GM12878 (cell line): ENCODE results near the gene BPI. TPM values are rescaled to one million over a fixed set of nuclear protein-coding genes. Genes with fewer than 3 reads are reported as not detected.

ENCODE experiments used
- ATAC-seq: fragments of 200-7000 bp; cut with Tn5 transposase; 3 replicates; pipeline ENCODE4 v1.9.1; 2020; ENCODE audit warnings: mild to moderate bottlenecking, moderate library complexity
- BruUV-seq: library from RNA; stranded (reverse); fragments of 400-500 nt; replicated peaks from 2 replicates; lab custom pipeline; 2021; lab: Mats Ljungman, UMichigan
- CTCF ChIA-PET: fragments of 300-600 bp; sonication (Branson Sonifier 250); formaldehyde crosslinking; extraction: SDS; loops from one replicate; lab custom pipeline; 2021; ENCODE audit warnings: inconsistent platforms; lab: Yijun Ruan, JAX
- POLR2A ChIA-PET: fragments of 350-600 bp; formaldehyde crosslinking; extraction: SDS; loops from one replicate; lab custom pipeline; 2021; ENCODE audit warnings: inconsistent platforms; lab: Charles Lee
- RAD21 ChIA-PET: fragments of 300-600 bp; sonication (Branson Sonifier 250); formaldehyde crosslinking; loops from one replicate; lab custom pipeline; 2023; ENCODE audit warnings: antibody characterized with exemption; ENCODE audit not compliant: unreplicated experiment; lab: Charles Lee
- SMC1A ChIA-PET: fragments of 300-600 bp; sonication (Branson Sonifier 250); formaldehyde crosslinking; loops from one replicate; lab custom pipeline; 2023; ENCODE audit not compliant: unreplicated experiment, uncharacterized antibody; lab: Charles Lee
- DNase-seq: peaks from one replicate; pipeline ENCODE4 v3.0.0-alpha.2; 2011; ENCODE audit warnings: low read depth, low spot score
- FAIRE-seq: peaks from 3 replicates; lab custom pipeline; 2011; peaks lifted over from hg19 to GRCh38; lab: Jason Lieb, UNC
- H2AFZ ChIP-seq: 2 replicates; pipeline ENCODE4 v1.6.0; 2011; ENCODE audit warnings: low read depth, low read length, control low read depth; ENCODE audit not compliant: control insufficient read depth
- H3K27ac ChIP-seq: 2 replicates; pipeline ENCODE4 v1.5.1; 2011; ENCODE audit warnings: control low read depth; ENCODE audit not compliant: control insufficient read depth, insufficient read depth
- H3K27me3 ChIP-seq, 2 experiments: replicated peaks in 1 of 2; 2 replicates each; pipeline versions ENCODE4 v1.6.0 to v1.6.1; 2011; ENCODE audit warnings: low read length in 1 of 2; ENCODE audit not compliant: control insufficient read depth in 2 of 2, insufficient read depth in 2 of 2
- H3K36me3 ChIP-seq, 2 experiments: 2 replicates each; pipeline ENCODE4 v1.5.1; 2011; ENCODE audit warnings: low read length in 1 of 2; ENCODE audit not compliant: control insufficient read depth in 2 of 2, insufficient read depth in 2 of 2
- H3K4me1 ChIP-seq: 2 replicates; pipeline ENCODE4 v1.6.1; 2011; ENCODE audit warnings: mild to moderate bottlenecking, low read length, moderate library complexity, mixed read lengths; ENCODE audit not compliant: control insufficient read depth, insufficient read depth
- H3K4me2 ChIP-seq: 2 replicates; pipeline ENCODE4 v1.6.0; 2011; ENCODE audit warnings: control low read depth; ENCODE audit not compliant: control insufficient read depth, insufficient read depth
- H3K4me3 ChIP-seq: fragments of 200-600 bp; sonication (generic); 2 replicates; pipeline ENCODE4 v1.5.1; 2016
- H3K79me2 ChIP-seq: 2 replicates; pipeline ENCODE4 v1.6.0; 2011; ENCODE audit warnings: low read length; ENCODE audit not compliant: control insufficient read depth, insufficient read depth
- H3K9ac ChIP-seq: 2 replicates; pipeline ENCODE4 v1.8.0; 2011; ENCODE audit warnings: low read length, control low read depth, mixed read lengths; ENCODE audit not compliant: control insufficient read depth, insufficient read depth
- H3K9me3 ChIP-seq: replicated peaks from 3 replicates; pipeline ENCODE4 v1.5.1; 2011; ENCODE audit warnings: mild to moderate bottlenecking, low read length; ENCODE audit not compliant: control insufficient read depth, insufficient read depth
- H4K20me1 ChIP-seq: 2 replicates; pipeline ENCODE4 v1.6.0; 2011; ENCODE audit not compliant: control insufficient read depth, insufficient read depth
- CBX3 ChIP-seq: fragments of 200-600 bp; sonication (generic); IDR thresholded peaks from 2 replicates; pipeline ENCODE4 v1.6.1; 2016; ENCODE audit warnings: low read depth, borderline replicate concordance
- CEBPB ChIP-seq, 2 experiments: fragments of 150-350 bp in 1 of 2; IDR thresholded peaks; 2 replicates each; pipeline ENCODE4 v1.6.1; 2012 to 2014; ENCODE audit warnings: low read depth in 2 of 2, low read length in 2 of 2, borderline replicate concordance in 1 of 2, inconsistent platforms in 1 of 2
- GATAD2B ChIP-seq: fragments of 450-650 bp; conservative IDR thresholded peaks from 2 replicates; pipeline ENCODE4 v1.6.1; 2017; ENCODE audit warnings: low read depth, mild to moderate bottlenecking, moderate library complexity
- JUND ChIP-seq: IDR thresholded peaks from 2 replicates; pipeline ENCODE4 v1.6.1; 2012; ENCODE audit warnings: low read depth, mild to moderate bottlenecking, low read length, improper control_type of control experiment, moderate library complexity
- KLF5 ChIP-seq: fragments of 450-650 bp; IDR thresholded peaks from 2 replicates; pipeline ENCODE4 v1.6.1; 2014; ENCODE audit warnings: mild to moderate bottlenecking; ENCODE audit not compliant: partially characterized antibody
- NR2C1 ChIP-seq: fragments of 450-650 bp; IDR thresholded peaks from 2 replicates; pipeline ENCODE4 v1.6.1; 2017; ENCODE audit warnings: antibody characterized with exemption, mild to moderate bottlenecking, moderate library complexity
- RUNX3 ChIP-seq: IDR thresholded peaks from 2 replicates; pipeline ENCODE4 v1.6.1; 2012; ENCODE audit warnings: low read length, inconsistent platforms
- SREBF1 ChIP-seq: IDR thresholded peaks from 2 replicates; pipeline ENCODE4 v1.6.1; 2012; ENCODE audit warnings: mild to moderate bottlenecking, low read length
- TCF12 ChIP-seq: IDR thresholded peaks from 2 replicates; pipeline ENCODE4 v1.6.1; 2011; ENCODE audit warnings: low read depth, mild to moderate bottlenecking, low read length
- ZBTB4 ChIP-seq: fragments of 450-650 bp; formaldehyde crosslinking; IDR thresholded peaks from 2 replicates; pipeline ENCODE4 v1.4.0; 2022; ENCODE audit warnings: mild to moderate bottlenecking, moderate library complexity
- ZNF24 ChIP-seq: fragments of 450-650 bp; IDR thresholded peaks from 2 replicates; pipeline ENCODE4 v1.6.1; 2017; ENCODE audit warnings: antibody characterized with exemption, mild to moderate bottlenecking
- WGBS: methylation state at CpG from one replicate; pipeline ENCODE4 v1.1.6; 2016; ENCODE audit warnings: low lambda C conversion rate; ENCODE audit not compliant: insufficient replicate concordance, insufficient coverage; ENCODE audit errors: missing lambda C conversion rate; 5-methylcytosine and 5-hydroxymethylcytosine counted together
- in situ Hi-C: fragments of 300-500 bp; cut with MboI; formaldehyde crosslinking; loops from 9 replicates; pipeline ENCODE4 v1.14.3; 2018; ENCODE audit warnings: mixed read lengths
- intact Hi-C: fragments of 100-400 bp; cut with micrococcal nuclease; formaldehyde crosslinking; loops from one replicate; pipeline ENCODE4 v1.14.2; 2022; ENCODE audit not compliant: unreplicated experiment
- polyA plus RNA-seq, 11 experiments: library from polyadenylated mRNA; depleted of rRNA in 4 of 11; unstranded in 6 of 11; stranded (reverse) in 5 of 11; fragments of >200 nt; fragmentation: Nextera tagmentation in 4 of 11; fragmentation: Illumina TruSeq in 1 of 11; extraction: Ambion mirVana in 4 of 11; extraction: Trizol in 1 of 11; gene quantifications; 1 replicate in 1 of 11; 2 replicates in 10 of 11; pipeline versions ENCODE4 v1.2.1 to v1.2.3, GENCODE V29; 2011 to 2016; ENCODE audit warnings: inconsistent platforms in 2 of 11, missing spikeins in 2 of 11, low read depth in 1 of 11
- total RNA-seq, 4 experiments: library from RNA; depleted of rRNA in 3 of 4; stranded (reverse); fragments of >200 nt in 3 of 4; fragmentation: Illumina TruSeq in 1 of 4; extraction: Trizol in 1 of 4; gene quantifications; 2 replicates each; pipeline versions ENCODE4 v1.2.1 to v1.2.3, GENCODE V29; 2013 to 2021

BPI gene
- total and polyA plus RNA-seq, 10 of the 15 experiments (the other 5 are each of a cell fraction or from before 2014, with no cell fraction given): not detected

DNA sequence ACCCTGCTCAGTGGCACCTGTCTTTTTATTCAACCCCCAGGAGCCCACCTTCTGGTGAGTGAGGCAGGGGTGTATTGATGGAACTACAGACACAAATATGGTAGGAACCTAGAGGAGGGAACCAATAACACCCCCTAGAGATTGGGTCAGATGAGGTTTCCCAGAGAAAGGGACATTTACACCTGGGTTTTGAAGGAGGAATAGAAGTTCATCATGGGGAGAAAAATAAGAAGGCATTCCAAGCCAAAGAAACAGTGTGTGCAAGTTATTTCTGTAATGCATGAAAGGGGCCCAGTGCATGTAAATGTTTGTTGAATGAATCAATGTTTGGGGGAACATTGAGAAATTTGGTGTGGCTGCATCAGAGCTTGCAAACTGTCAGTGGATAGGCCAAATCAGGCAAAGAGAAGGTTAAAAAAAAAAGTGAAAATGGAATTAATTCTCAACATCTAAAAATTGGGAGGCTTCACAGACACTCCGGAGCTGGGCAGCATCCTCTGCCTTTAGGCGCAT, 32.3 kb upstream of the BPI start:
- in situ Hi-C loops: no loop called here

DNA sequence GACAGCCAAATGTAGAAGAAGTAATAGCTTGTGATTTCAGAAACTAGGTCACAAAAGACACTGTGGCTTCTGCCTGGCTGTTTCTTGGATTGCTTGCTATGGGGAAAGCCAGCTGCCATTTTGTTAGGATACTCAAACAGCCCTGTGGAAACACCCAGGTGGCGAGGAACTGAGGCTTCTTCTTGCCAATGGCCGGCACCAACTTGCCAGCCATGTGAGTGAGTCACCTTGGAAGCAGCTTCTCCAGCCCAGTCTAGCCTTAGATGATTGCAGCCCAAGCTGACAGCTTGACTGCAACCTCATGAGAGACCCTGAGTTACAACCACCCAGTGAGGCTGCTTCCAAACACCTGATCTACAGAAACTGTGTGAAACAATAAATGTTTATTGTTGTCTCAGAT, 31.6 kb upstream of the BPI start:
- no peak for DNase-seq
- TF ChIP-seq JUND (no peak), CBX3 (no peak), NR2C1 (no peak), ZBTB4 (CRISPR knock-in tag) (no peak), ZNF24 (no peak)
- no peak overlapping the region for H3K27ac ChIP-seq
- ChIA-PET POLR2A (no interaction called here), RAD21 (no interaction called here), CTCF (interaction anchor here (0.6 to 1.0 kb wide), 2 partner anchors 52 to 76 kb away, joined by 3 to 4 read pairs; no protein-coding TSS in a partner anchor), SMC1A (no interaction called here)
- no peaks in the 10 kb centered on the region for H3K9me3 ChIP-seq
- H2AFZ ChIP-seq: no peak overlapping the region
- WGBS: 5% methylated on average over 2 of the region's 2 CpGs
- in situ Hi-C loops (no loop called here), intact Hi-C loops (no loop called here)
- H4K20me1 ChIP-seq: no peaks in the 10 kb centered on the region
- H3K4me1 ChIP-seq: no peaks in the 10 kb centered on the region
- BruUV-seq: no TSS peak
- FAIRE-seq: no peak
- H3K27me3 ChIP-seq: no peaks in the 10 kb centered on the region
- no peak overlapping the region for H3K9ac ChIP-seq
- H3K4me3 ChIP-seq: no peak overlapping the region
- no peaks in the 10 kb centered on the region for H3K79me2 ChIP-seq
- H3K4me2 ChIP-seq: no peak overlapping the region
- H3K36me3 ChIP-seq: no peaks in the 10 kb centered on the region
- no peak for ATAC-seq

More for the DNA sequence above, 32.3 kb upstream of the BPI start:
- no peak for ATAC-seq
- Histone ChIP-seq H3K79me2 (no peaks in the 10 kb centered on the region), H4K20me1 (no peaks in the 10 kb centered on the region), H3K27ac (no peak overlapping the region), H3K27me3 (no peaks in the 10 kb centered on the region), H3K9me3 (no peaks in the 10 kb centered on the region), H3K4me2 (no peak overlapping the region), H3K4me3 (no peak overlapping the region), H3K36me3 (no peaks in the 10 kb centered on the region), H2AFZ (no peak overlapping the region), H3K9ac (no peak overlapping the region), H3K4me1 (no peaks in the 10 kb centered on the region)
- ChIA-PET SMC1A (no interaction called here), CTCF (interaction anchor here (0.6 kb wide), 1 partner anchor 75 kb away, joined by 3 read pairs; no protein-coding TSS in a partner anchor), RAD21 (no interaction called here), POLR2A (no interaction called here)
- FAIRE-seq: no peak
- no peak for DNase-seq
- no peak for TF ChIP-seq RUNX3
- no peak for TF ChIP-seq SREBF1
- no peak for TF ChIP-seq GATAD2B
- no peak for TF ChIP-seq CEBPB (IDR thresholded peaks at IDR 0.05; ENCODE audit: borderline replicate concordance in 1 of 2, low read depth in 2 of 2, low read length in 2 of 2)
- no peak for TF ChIP-seq KLF5
- TF ChIP-seq TCF12: no peak
- no TSS peak for BruUV-seq
- intact Hi-C loops: no loop called here
- 88% methylated on average over 2 of the region's 2 CpGs for WGBS
